ENCODE data around the gene SHANK3.

The SHANK3 gene

DNA sequence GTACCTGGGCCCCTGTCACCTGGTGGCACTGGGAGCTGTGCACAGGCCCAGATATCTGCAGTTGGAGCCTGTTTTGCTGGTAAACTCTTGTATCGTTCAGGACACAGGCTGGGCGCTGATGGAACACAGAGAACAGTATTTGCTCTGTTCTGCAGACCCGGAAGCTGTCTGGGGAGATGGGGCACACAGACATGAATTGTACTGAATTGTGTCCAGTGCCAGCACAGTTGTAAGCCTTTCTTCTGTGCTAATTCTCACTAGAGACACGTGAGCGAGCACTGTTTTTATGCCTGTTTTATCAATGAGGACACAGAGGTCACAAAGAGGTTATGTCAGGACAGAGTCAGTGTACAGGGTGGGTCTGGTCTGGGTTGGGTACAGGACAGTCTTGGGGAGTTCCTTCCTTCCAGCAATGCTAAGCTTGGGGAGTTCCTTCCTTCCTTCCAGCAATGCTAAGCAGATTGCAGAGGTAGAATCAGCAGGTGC, 41.0 kb downstream of the SHANK3 start:
- H3K9me2 ChIP-seq (replicated peaks; ENCODE audit: insufficient read depth, low read length) = no peaks in the 10 kb centered on the region
- H3K27me3 ChIP-seq (ENCODE audit: low read length) = no peaks in the 10 kb centered on the region
- no peak overlapping the region for H3K4me2 ChIP-seq (ENCODE audit: low read depth, low read length, poor library complexity, severe bottlenecking)
- no peak overlapping the region for H3K4me3 ChIP-seq (ENCODE audit: insufficient read depth, low read length, poor library complexity, severe bottlenecking)
- no peak overlapping the region for H3K9ac ChIP-seq (ENCODE audit: low read length)
- no peak overlapping the region for H2AFZ ChIP-seq (ENCODE audit: low read depth, low read length, severe bottlenecking)
- no peaks in the 10 kb centered on the region for H3F3A ChIP-seq (ENCODE audit: insufficient read depth)
- no peak overlapping the region for H3K27ac ChIP-seq (ENCODE audit: low read depth, low read length)
- no peaks in the 10 kb centered on the region for H4K20me1 ChIP-seq (ENCODE audit: low read depth, low read length)
- H3K9me3 ChIP-seq (ENCODE audit: insufficient read depth, low read length) = no peaks in the 10 kb centered on the region
- no peak for TF ChIP-seq EZH2phosphoT487 (conservative IDR thresholded peaks at IDR 0.05; ENCODE audit: low read length)
- TF ChIP-seq, protein P1, sequence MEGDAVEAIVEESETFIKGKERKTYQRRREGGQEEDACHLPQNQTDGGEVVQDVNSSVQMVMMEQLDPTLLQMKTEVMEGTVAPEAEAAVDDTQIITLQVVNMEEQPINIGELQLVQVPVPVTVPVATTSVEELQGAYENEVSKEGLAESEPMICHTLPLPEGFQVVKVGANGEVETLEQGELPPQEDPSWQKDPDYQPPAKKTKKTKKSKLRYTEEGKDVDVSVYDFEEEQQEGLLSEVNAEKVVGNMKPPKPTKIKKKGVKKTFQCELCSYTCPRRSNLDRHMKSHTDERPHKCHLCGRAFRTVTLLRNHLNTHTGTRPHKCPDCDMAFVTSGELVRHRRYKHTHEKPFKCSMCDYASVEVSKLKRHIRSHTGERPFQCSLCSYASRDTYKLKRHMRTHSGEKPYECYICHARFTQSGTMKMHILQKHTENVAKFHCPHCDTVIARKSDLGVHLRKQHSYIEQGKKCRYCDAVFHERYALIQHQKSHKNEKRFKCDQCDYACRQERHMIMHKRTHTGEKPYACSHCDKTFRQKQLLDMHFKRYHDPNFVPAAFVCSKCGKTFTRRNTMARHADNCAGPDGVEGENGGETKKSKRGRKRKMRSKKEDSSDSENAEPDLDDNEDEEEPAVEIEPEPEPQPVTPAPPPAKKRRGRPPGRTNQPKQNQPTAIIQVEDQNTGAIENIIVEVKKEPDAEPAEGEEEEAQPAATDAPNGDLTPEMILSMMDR (IDR thresholded peaks at IDR 0.05; ENCODE audit: insufficient read depth, low read length, poor library complexity, severe bottlenecking) = no peak
- H3K36me3 ChIP-seq (ENCODE audit: low read length) = no peaks in the 10 kb centered on the region
- H3K79me2 ChIP-seq (ENCODE audit: insufficient read depth, low read length) = no peaks in the 10 kb centered on the region

DNA sequence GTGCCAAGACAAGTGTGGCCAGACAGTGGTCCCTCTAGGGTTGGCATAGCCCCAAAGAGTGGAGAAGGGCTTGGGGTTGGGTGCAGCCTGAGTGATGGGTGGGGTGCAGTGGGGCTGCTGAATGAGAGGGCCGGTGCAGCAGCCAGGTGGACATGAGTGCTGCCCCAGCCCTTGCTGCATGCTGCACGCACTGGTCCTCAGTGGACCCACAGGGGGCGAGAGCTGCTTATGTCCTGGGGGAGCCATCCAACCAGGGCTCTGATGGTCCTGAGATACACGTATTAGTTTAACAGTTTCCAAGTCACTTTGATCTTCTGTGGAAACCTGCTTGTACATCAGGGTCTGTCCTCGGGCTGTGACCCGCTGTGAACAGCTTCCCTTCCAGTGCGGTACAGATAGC, 41.5 kb downstream of the SHANK3 start:
- Histone ChIP-seq H3K79me2 (ENCODE audit: insufficient read depth, low read length) (no peaks in the 10 kb centered on the region), H3K4me2 (ENCODE audit: low read depth, low read length, poor library complexity, severe bottlenecking) (no peak overlapping the region), H3K9ac (ENCODE audit: low read length) (no peak overlapping the region), H3K27ac (ENCODE audit: low read depth, low read length) (no peak overlapping the region), H3K27me3 (ENCODE audit: low read length) (no peaks in the 10 kb centered on the region), H3K9me3 (ENCODE audit: insufficient read depth, low read length) (no peaks in the 10 kb centered on the region), H3K9me2 (replicated peaks; ENCODE audit: insufficient read depth, low read length) (no peaks in the 10 kb centered on the region), H3K36me3 (ENCODE audit: low read length) (no peaks in the 10 kb centered on the region), H3F3A (ENCODE audit: insufficient read depth) (no peaks in the 10 kb centered on the region), H2AFZ (ENCODE audit: low read depth, low read length, severe bottlenecking) (no peak overlapping the region), H3K4me3 (ENCODE audit: insufficient read depth, low read length, poor library complexity, severe bottlenecking) (no peak overlapping the region), H4K20me1 (ENCODE audit: low read depth, low read length) (no peaks in the 10 kb centered on the region)
- TF ChIP-seq, protein P1 (IDR thresholded peaks at IDR 0.05; ENCODE audit: insufficient read depth, low read length, poor library complexity, severe bottlenecking) = no peak
- no peak for TF ChIP-seq EZH2phosphoT487 (conservative IDR thresholded peaks at IDR 0.05; ENCODE audit: low read length)

DNA sequence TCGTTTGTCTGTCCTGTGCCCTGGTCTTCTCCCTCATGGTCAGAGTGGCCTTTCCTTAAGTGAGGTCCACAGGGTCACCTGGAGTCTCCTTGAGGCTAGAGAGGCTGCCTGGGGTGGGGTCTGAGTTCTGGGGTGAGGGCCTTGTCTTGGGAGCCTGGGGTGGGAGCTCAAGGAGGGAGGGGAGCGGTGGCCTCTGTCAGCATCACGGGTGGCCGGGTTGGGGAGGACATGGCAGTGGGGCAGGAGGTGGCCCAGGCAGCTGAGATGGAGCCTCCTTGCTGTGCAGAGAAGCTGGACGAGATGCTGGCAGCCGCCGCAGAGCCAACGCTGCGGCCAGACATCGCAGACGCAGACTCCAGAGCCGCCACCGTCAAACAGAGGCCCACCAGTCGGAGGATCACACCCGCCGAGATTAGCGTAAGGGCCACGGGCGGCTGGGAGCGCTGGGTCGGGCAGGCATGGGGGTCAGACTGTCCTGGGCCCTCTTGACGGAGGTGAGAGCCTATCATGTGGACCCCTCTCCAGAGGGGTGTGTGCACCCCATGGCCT, 42.1 kb downstream of the SHANK3 start:
- Histone ChIP-seq H3K4me3 (ENCODE audit: insufficient read depth, low read length, poor library complexity, severe bottlenecking) (no peak overlapping the region), H3K9me3 (ENCODE audit: insufficient read depth, low read length) (no peaks in the 10 kb centered on the region), H3K79me2 (ENCODE audit: insufficient read depth, low read length) (no peaks in the 10 kb centered on the region), H3K4me2 (ENCODE audit: low read depth, low read length, poor library complexity, severe bottlenecking) (no peak overlapping the region), H4K20me1 (ENCODE audit: low read depth, low read length) (no peaks in the 10 kb centered on the region), H3K9ac (ENCODE audit: low read length) (no peak overlapping the region), H3K9me2 (replicated peaks; ENCODE audit: insufficient read depth, low read length) (no peaks in the 10 kb centered on the region), H3F3A (ENCODE audit: insufficient read depth) (no peaks in the 10 kb centered on the region), H3K27me3 (ENCODE audit: low read length) (no peaks in the 10 kb centered on the region), H3K36me3 (ENCODE audit: low read length) (no peaks in the 10 kb centered on the region), H3K27ac (ENCODE audit: low read depth, low read length) (no peak overlapping the region), H2AFZ (ENCODE audit: low read depth, low read length, severe bottlenecking) (no peak overlapping the region)
- no peak for TF ChIP-seq EZH2phosphoT487 (conservative IDR thresholded peaks at IDR 0.05; ENCODE audit: low read length)
- TF ChIP-seq, protein P1 (IDR thresholded peaks at IDR 0.05; ENCODE audit: insufficient read depth, low read length, poor library complexity, severe bottlenecking) = no peak

All from SU-DHL-6 (cell line).